ENCODE data around the gene TBC1D12. TPM values are rescaled to one million over a fixed set of nuclear protein-coding genes. Genes with fewer than 3 reads are reported as not detected.

The TBC1D12 gene
- total RNA-seq, 2 experiments from 2014 or later, result 0.27 to 0.42 TPM

DNA sequence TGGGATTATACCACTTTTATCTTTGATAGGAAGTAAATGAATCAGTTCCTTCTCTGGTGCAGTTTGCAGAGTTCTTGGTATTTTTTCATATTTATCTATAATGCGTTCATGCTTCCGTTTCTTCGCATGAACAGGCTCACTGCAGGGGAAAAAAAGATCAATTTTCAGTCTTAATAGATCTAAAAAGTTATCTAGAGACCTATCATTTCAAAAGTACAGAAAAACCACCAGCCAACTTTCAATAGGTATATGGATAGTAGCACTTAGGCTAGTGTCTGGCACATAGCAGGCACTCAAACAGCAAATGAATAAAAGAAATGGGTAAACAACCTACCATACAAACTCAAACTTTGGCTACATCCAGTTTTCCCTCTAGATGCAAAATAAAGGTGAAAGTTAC, 45.1 kb upstream of the TBC1D12 start:
- POLR2A ChIA-PET, result no interaction called here
- no peak for ATAC-seq (ENCODE audit: poor library complexity)

DNA sequence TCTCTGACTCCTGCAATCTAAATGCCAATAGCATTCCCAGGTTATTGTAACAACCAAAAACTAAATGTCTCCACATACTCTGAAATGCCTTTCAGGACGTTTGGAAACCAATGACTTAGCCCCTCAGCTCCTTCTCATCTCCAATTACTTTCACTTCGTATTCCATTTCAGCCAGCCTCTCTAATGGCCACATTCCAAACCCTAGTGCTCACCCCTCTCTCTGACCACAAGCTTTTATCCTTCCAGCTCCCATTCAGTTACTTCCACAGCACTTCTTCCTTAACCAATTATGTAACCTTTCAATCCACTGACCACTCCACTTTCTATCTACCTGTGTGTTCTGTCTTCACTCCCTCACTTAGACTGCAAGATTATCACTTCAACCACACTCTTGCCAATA, 43.9 kb upstream of the TBC1D12 start:
- intact Hi-C loops (cut with DNase I, micrococcal nuclease), result loop anchor here in 1 of 2 experiments (5.0 kb wide), 1 partner anchor 861 kb away; the partner anchor contains the start of gene CEP55
- ChIA-PET CTCF (no interaction called here), POLR2A (no interaction called here)
- H3K4me3 Mint-ChIP-seq, result no peak overlapping the region
- TF ChIP-seq, protein P1, sequence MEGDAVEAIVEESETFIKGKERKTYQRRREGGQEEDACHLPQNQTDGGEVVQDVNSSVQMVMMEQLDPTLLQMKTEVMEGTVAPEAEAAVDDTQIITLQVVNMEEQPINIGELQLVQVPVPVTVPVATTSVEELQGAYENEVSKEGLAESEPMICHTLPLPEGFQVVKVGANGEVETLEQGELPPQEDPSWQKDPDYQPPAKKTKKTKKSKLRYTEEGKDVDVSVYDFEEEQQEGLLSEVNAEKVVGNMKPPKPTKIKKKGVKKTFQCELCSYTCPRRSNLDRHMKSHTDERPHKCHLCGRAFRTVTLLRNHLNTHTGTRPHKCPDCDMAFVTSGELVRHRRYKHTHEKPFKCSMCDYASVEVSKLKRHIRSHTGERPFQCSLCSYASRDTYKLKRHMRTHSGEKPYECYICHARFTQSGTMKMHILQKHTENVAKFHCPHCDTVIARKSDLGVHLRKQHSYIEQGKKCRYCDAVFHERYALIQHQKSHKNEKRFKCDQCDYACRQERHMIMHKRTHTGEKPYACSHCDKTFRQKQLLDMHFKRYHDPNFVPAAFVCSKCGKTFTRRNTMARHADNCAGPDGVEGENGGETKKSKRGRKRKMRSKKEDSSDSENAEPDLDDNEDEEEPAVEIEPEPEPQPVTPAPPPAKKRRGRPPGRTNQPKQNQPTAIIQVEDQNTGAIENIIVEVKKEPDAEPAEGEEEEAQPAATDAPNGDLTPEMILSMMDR (IDR thresholded peaks at IDR 0.05), result no peak
- Histone ChIP-seq H3K27ac (ENCODE audit: low read depth in 1 of 2, low read length in 2 of 2) (no peak overlapping the region), H3K4me3 (ENCODE audit: low read length) (no peak overlapping the region), H3K27me3 (ENCODE audit: control insufficient read depth in 1 of 2, insufficient read depth in 2 of 2, low read length in 2 of 2) (no peaks in the 10 kb centered on the region), H3K4me1 (ENCODE audit: insufficient read depth, low read length) (peaks cover 17% of the 10 kb centered on the region), H3K36me3 (ENCODE audit: insufficient read depth, low read length) (peaks cover 53% of the 10 kb centered on the region), H3K9me3 (ENCODE audit: control insufficient read depth in 1 of 2, insufficient read depth in 1 of 2, low read length in 2 of 2) (no peaks in the 10 kb centered on the region)
- peaks cover 77% of the 10 kb centered on the region for H3K36me3 Mint-ChIP-seq (ENCODE audit: low read depth)
- no peak overlapping the region for H3K27ac Mint-ChIP-seq
- no peak for DNase-seq
- peaks cover 53% of the 10 kb centered on the region for H3K4me1 Mint-ChIP-seq (ENCODE audit: low read depth)
- no peaks in the 10 kb centered on the region for H3K9me3 Mint-ChIP-seq
- H3K27me3 Mint-ChIP-seq, result no peaks in the 10 kb centered on the region
- no peak for ATAC-seq (ENCODE audit: poor library complexity)

More for the DNA sequence above, 45.1 kb upstream of the TBC1D12 start:
- CTCF ChIA-PET, result no interaction called here
- TF ChIP-seq, protein P1 (IDR thresholded peaks at IDR 0.05), result no peak
- H3K4me3 ChIP-seq (ENCODE audit: low read length), result no peak overlapping the region
- Mint-ChIP-seq H3K9me3 (no peaks in the 10 kb centered on the region), H3K27me3 (no peaks in the 10 kb centered on the region), H3K4me3 (no peak overlapping the region), H3K4me1 (ENCODE audit: low read depth) (peaks cover 42% of the 10 kb centered on the region), H3K27ac (no peak overlapping the region), H3K36me3 (ENCODE audit: low read depth) (peaks cover 82% of the 10 kb centered on the region)
- H3K36me3 ChIP-seq (ENCODE audit: insufficient read depth, low read length), result peaks cover 62% of the 10 kb centered on the region
- H3K27ac ChIP-seq (ENCODE audit: low read depth in 1 of 2, low read length in 2 of 2), result no peak overlapping the region
- DNase-seq, result no peak
- intact Hi-C loops (cut with DNase I, micrococcal nuclease), result loop anchor here in 1 of 2 experiments (5.0 kb wide), 1 partner anchor 860 kb away; the partner anchor contains the start of gene CEP55
- no peaks in the 10 kb centered on the region for H3K9me3 ChIP-seq (ENCODE audit: control insufficient read depth in 1 of 2, insufficient read depth in 1 of 2, low read length in 2 of 2)
- no peaks in the 10 kb centered on the region for H3K27me3 ChIP-seq (ENCODE audit: control insufficient read depth in 1 of 2, insufficient read depth in 2 of 2, low read length in 2 of 2)
- peaks cover 8% of the 10 kb centered on the region for H3K4me1 ChIP-seq (ENCODE audit: insufficient read depth, low read length)

DNA sequence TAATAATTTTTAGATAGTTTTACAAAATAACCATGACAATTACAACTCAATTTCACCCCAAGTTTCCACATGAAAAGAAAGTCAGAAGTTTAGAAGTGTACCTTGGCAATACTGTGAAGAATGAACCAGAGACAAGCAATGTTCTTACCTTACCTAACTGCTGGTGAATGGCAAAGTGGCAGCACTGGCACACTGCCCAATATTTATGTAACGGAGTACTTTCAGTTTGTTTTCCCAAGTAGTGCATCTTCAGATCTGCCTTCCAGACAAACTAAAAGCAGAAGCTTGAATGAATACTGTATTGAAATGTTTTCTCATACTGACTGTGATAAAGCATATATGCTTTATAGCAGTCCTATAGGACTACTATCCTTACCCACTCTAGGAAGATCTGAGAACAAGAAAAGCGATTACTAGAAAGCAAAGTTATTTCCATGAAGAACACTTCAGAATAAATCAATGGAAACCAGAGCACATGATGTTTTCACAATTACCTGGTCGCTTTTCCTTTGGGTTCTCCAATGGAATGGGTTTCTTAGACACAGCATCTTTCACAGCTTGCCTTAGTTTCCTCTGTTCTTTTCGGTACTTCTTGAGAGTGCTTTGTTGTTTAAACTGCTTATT, 41.1 kb upstream of the TBC1D12 start:
- Mint-ChIP-seq H3K4me3 (peak overlapping the region; percentile 93), H3K27ac (peak overlapping the region; percentile 94), H3K9me3 (no peaks in the 10 kb centered on the region), H3K4me1 (ENCODE audit: low read depth) (peaks cover 57% of the 10 kb centered on the region), H3K36me3 (ENCODE audit: low read depth) (peaks cover 59% of the 10 kb centered on the region), H3K27me3 (no peaks in the 10 kb centered on the region)
- ChIA-PET POLR2A (no interaction called here), CTCF (interaction anchor here (1.2 kb wide), 1 partner anchor 12 kb away, joined by 3 read pairs; no protein-coding TSS in a partner anchor)
- peak overlapping the region; percentile 73 for H3K4me3 ChIP-seq (ENCODE audit: low read length)
- H3K9me3 ChIP-seq (ENCODE audit: control insufficient read depth in 1 of 2, insufficient read depth in 1 of 2, low read length in 2 of 2), result no peaks in the 10 kb centered on the region
- intact Hi-C loops (cut with DNase I, micrococcal nuclease), result loop anchor here in 1 of 2 experiments (5.0 to 10.0 kb wide), 4 partner anchors 186 to 1766 kb away; partner anchors contain the start of genes EXOC6, HELLS, KIF11 and SLC35G1
- no peak for ATAC-seq (ENCODE audit: poor library complexity)
- peak in 3 of 14 experiments; percentile 42 to 62 (median 62) for DNase-seq
- H3K27ac ChIP-seq (ENCODE audit: low read depth in 1 of 2, low read length in 2 of 2), result no peak overlapping the region
- peaks cover 0 to 2% of the 10 kb centered on the region in 2 experiments for H3K27me3 ChIP-seq (ENCODE audit: control insufficient read depth in 1 of 2, insufficient read depth in 2 of 2, low read length in 2 of 2)
- H3K4me1 ChIP-seq (ENCODE audit: insufficient read depth, low read length), result peaks cover 17% of the 10 kb centered on the region
- peaks cover 28% of the 10 kb centered on the region for H3K36me3 ChIP-seq (ENCODE audit: insufficient read depth, low read length)
- TF ChIP-seq, protein P1 (IDR thresholded peaks at IDR 0.05), result no peak

Data from CD4-positive, alpha-beta T cell (primary cell).